Measurements from ENCODE around the gene ZNF564. TPM values are rescaled to one million over a fixed set of nuclear protein-coding genes. Genes with fewer than 3 reads are reported as not detected.

Gene ZNF564
- total RNA-seq, 1 experiment from 2014 or later = 5.1 TPM

DNA sequence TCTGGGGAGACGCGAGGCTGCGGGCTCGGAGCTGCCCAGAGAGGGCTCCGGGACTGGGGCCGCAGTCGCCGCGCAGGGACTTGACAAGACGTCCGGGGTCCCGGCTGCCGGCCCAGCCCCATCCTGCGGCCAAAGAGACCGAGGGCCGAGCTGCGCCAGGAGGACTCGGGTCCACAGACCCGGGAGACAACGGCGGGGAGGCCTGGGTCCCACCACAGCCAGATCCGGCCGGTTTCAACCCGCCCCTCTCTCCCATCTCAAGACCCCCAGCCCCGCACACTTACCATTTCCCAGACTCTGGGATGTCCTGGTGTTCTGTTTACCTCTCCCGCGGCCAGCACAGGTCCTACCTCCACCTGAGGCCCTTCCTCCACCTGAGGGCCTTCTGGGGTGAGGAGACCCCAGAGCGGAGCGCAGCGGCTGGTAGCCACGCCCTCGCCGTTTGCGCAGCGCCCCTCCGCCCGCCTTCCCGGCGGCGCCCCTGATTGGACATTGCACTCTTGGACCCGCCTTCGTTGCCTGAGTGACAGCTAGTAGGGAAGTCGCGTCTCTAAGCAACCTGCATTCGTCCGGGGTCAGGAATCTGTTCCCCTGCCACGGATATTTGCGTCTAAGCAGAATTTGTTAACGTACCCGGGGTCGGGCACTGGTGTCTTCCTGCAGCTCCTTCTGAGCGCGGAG is 66.8 kb downstream of the ZNF564 start, which contains the start of gene ZNF709:
Gene ZNF709 (minus strand): TSS at position 446 of the 681 bp plus-strand sequence. CDS start 159 bp downstream, at position 287.
- H3K4me3 Mint-ChIP-seq (ENCODE audit: unreplicated experiment) = peak within 1 kb of the TSS; percentile 86
- H3K9me3 Mint-ChIP-seq (ENCODE audit: unreplicated experiment) = no peaks in the 10 kb centered on the region
- no peaks in the 10 kb centered on the region for H3K36me3 Mint-ChIP-seq (ENCODE audit: insufficient read depth, unreplicated experiment)
- TF ChIP-seq, protein P1, sequence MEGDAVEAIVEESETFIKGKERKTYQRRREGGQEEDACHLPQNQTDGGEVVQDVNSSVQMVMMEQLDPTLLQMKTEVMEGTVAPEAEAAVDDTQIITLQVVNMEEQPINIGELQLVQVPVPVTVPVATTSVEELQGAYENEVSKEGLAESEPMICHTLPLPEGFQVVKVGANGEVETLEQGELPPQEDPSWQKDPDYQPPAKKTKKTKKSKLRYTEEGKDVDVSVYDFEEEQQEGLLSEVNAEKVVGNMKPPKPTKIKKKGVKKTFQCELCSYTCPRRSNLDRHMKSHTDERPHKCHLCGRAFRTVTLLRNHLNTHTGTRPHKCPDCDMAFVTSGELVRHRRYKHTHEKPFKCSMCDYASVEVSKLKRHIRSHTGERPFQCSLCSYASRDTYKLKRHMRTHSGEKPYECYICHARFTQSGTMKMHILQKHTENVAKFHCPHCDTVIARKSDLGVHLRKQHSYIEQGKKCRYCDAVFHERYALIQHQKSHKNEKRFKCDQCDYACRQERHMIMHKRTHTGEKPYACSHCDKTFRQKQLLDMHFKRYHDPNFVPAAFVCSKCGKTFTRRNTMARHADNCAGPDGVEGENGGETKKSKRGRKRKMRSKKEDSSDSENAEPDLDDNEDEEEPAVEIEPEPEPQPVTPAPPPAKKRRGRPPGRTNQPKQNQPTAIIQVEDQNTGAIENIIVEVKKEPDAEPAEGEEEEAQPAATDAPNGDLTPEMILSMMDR (IDR thresholded peaks at IDR 0.05; ENCODE audit: unreplicated experiment) = no peak
- BruUV-seq (replicated peaks) = no TSS peak
- H3K27me3 Mint-ChIP-seq (ENCODE audit: insufficient read depth, unreplicated experiment) = no peaks in the 10 kb centered on the region
- POLR2A ChIA-PET = interaction anchor here (0.7 to 1.6 kb wide), 7 partner anchors 11 to 344 kb away, joined by 3 to 6 read pairs (median 4); partner anchors contain the start of genes ZNF20, ZNF44, ZNF443 and ZNF490
- H3K27ac Mint-ChIP-seq (ENCODE audit: low read depth, unreplicated experiment) = peak within 1 kb of the TSS; percentile 69
- peak; percentile 63 for DNase-seq (ENCODE audit: unreplicated experiment)
- CTCF ChIA-PET = no interaction called here
- no peaks in the 10 kb centered on the region for H3K4me1 Mint-ChIP-seq (ENCODE audit: insufficient read depth, unreplicated experiment)
- intact Hi-C loops (cut with micrococcal nuclease) = loop anchor here (5.0 kb wide), 1 partner anchor 42 kb away; the partner anchor contains the start of gene ZNF443

DNA sequence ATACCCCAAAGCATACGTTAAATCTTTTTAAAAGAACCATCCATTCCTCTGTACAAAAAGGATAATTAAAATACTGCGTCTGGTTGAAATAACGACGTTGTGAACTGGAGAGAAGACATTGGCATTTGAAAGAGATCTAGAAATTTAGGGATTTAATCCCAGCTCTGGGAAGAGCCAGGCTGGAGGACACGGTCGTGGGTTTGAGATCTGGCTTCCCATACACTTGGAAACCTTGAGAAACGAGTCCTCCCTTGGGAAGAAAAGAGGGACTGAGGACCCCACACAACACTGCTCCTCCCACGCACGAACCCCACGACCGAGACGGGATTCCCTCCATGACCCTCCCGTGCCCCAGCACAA is 67.3 kb downstream of the ZNF564 start:
- H3K27me3 Mint-ChIP-seq (ENCODE audit: insufficient read depth, unreplicated experiment) = no peaks in the 10 kb centered on the region
- CTCF ChIA-PET = no interaction called here
- H3K27ac Mint-ChIP-seq (ENCODE audit: low read depth, unreplicated experiment) = peak overlapping the region; percentile 69
- H3K4me3 Mint-ChIP-seq (ENCODE audit: unreplicated experiment) = peak overlapping the region; percentile 86
- POLR2A ChIA-PET = interaction anchor here (0.9 to 1.6 kb wide), 3 partner anchors 12 to 189 kb away, joined by 3 to 4 read pairs (median 4); partner anchors contain the start of gene ZNF44
- no peaks in the 10 kb centered on the region for H3K36me3 Mint-ChIP-seq (ENCODE audit: insufficient read depth, unreplicated experiment)
- TF ChIP-seq, protein P1 (IDR thresholded peaks at IDR 0.05; ENCODE audit: unreplicated experiment) = no peak
- intact Hi-C loops (cut with micrococcal nuclease) = loop anchor here (5.0 kb wide), 1 partner anchor 42 kb away; the partner anchor contains the start of gene ZNF443
- no peaks in the 10 kb centered on the region for H3K4me1 Mint-ChIP-seq (ENCODE audit: insufficient read depth, unreplicated experiment)
- no peaks in the 10 kb centered on the region for H3K9me3 Mint-ChIP-seq (ENCODE audit: unreplicated experiment)
- BruUV-seq (replicated peaks) = no TSS peak
- no peak for DNase-seq (ENCODE audit: unreplicated experiment)

DNA sequence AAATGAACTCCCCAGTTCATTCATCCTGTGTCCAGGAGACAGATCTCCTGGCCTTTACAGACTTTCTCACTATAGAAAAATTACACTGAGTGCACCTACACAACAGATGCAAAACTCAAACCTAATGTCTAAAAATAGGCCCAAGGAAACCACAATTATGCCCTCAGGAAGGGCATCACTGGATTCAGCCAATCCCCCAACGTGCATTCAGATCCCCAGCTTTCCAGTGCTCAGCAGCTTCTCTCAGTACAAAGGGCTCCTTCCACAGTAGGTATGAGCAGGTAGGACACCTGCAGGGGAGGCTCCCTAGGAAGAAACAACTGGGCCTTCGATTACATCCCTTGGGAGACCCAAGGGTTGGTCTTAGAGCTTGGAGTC is 68.8 kb downstream of the ZNF564 start:
- Mint-ChIP-seq H3K36me3 (ENCODE audit: insufficient read depth, unreplicated experiment) (peaks cover 6% of the 10 kb centered on the region), H3K27ac (ENCODE audit: low read depth, unreplicated experiment) (no peak overlapping the region), H3K9me3 (ENCODE audit: unreplicated experiment) (no peaks in the 10 kb centered on the region), H3K4me1 (ENCODE audit: insufficient read depth, unreplicated experiment) (no peaks in the 10 kb centered on the region), H3K4me3 (ENCODE audit: unreplicated experiment) (no peak overlapping the region), H3K27me3 (ENCODE audit: insufficient read depth, unreplicated experiment) (no peaks in the 10 kb centered on the region)
- intact Hi-C loops (cut with micrococcal nuclease) = loop anchor here (5.0 kb wide), 1 partner anchor 40 kb away; the partner anchor contains the start of gene ZNF443
- ChIA-PET POLR2A (interaction anchor here (1.4 kb wide), 1 partner anchor 17 kb away, joined by 3 read pairs; no protein-coding TSS in a partner anchor), CTCF (no interaction called here)
- BruUV-seq (replicated peaks) = no TSS peak
- TF ChIP-seq, protein P1 (IDR thresholded peaks at IDR 0.05; ENCODE audit: unreplicated experiment) = no peak
- DNase-seq (ENCODE audit: unreplicated experiment) = no peak

DNA sequence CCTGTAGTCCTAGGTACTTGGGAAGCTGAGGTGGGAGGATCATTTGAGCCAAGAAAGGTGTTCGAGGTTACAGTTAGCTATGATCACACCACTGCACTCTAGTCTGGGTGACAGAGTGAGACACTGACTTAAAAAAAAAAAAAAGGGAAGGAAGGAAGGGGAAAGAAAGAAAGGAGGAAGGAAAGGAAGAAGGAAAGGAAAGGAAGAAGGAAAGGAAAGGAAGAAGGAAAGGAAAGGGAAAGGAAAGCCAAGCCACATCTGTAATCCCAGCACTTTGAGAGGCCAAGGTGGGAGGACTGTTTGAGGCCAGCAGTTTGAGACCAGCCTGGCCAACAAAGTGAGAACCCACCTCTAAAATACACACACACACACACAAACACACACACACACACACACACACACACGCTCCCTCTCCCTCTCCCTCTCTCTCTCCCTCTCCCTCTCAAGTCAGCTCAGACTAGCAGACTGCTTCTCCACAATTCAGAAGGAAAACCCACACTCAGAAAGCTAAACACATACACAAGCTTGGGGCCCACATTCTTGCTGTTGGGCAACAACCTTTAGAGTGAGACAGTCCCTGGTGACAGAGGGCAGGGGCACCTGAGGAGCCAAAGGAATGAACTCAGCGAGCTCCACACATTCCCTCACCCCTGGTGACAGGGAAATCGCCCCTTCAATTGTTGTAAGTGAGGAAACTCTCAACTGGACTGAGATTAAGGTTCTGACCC is 69.3 kb downstream of the ZNF564 start:
- ChIA-PET POLR2A (interaction anchor here (1.4 kb wide), 1 partner anchor 17 kb away, joined by 3 read pairs; no protein-coding TSS in a partner anchor), CTCF (interaction anchor here (0.5 kb wide), 1 partner anchor 30 kb away, joined by 4 read pairs; no protein-coding TSS in a partner anchor)
- Mint-ChIP-seq H3K27me3 (ENCODE audit: insufficient read depth, unreplicated experiment) (no peaks in the 10 kb centered on the region), H3K36me3 (ENCODE audit: insufficient read depth, unreplicated experiment) (peaks cover 6% of the 10 kb centered on the region), H3K27ac (ENCODE audit: low read depth, unreplicated experiment) (no peak overlapping the region), H3K4me1 (ENCODE audit: insufficient read depth, unreplicated experiment) (no peaks in the 10 kb centered on the region), H3K4me3 (ENCODE audit: unreplicated experiment) (no peak overlapping the region), H3K9me3 (ENCODE audit: unreplicated experiment) (no peaks in the 10 kb centered on the region)
- TF ChIP-seq, protein P1 (IDR thresholded peaks at IDR 0.05; ENCODE audit: unreplicated experiment) = no peak
- no TSS peak for BruUV-seq (replicated peaks)
- intact Hi-C loops (cut with micrococcal nuclease) = loop anchor here (5.0 kb wide), 1 partner anchor 40 kb away; the partner anchor contains the start of gene ZNF443
- no peak for DNase-seq (ENCODE audit: unreplicated experiment)

Data from MCF 10A (cell line).